Subcutaneous abdominal adipose tissue (tissue), 5 donors: ENCODE measurements around the gene WFDC2.

Source experiments
- H3K27ac ChIP-seq: one replicate; pipeline ENCODE4 v1.7.0; 2013; ENCODE audit warnings: low read depth, mild to moderate bottlenecking, inconsistent platforms, low read length, moderate library complexity
- H3K27me3 ChIP-seq, 5 donors: one replicate each; pipeline ENCODE4 v1.7.0; 2013; ENCODE audit warnings: low read length in 5 of 5, inconsistent platforms in 1 of 5; ENCODE audit not compliant: control insufficient read depth in 5 of 5, insufficient read depth in 4 of 5
- H3K36me3 ChIP-seq, 5 donors: one replicate each; pipeline ENCODE4 v1.7.0; 2013; ENCODE audit warnings: low read length in 5 of 5; ENCODE audit not compliant: control insufficient read depth in 5 of 5, insufficient read depth in 5 of 5
- H3K4me1 ChIP-seq, 5 donors: one replicate each; pipeline ENCODE4 v1.7.0; 2013; ENCODE audit warnings: low read length in 5 of 5, mild to moderate bottlenecking in 3 of 5, moderate library complexity in 1 of 5; ENCODE audit not compliant: control insufficient read depth in 5 of 5, insufficient read depth in 5 of 5
- H3K4me3 ChIP-seq, 5 donors: one replicate each; pipeline ENCODE4 v1.7.0; 2013; ENCODE audit warnings: low read length in 5 of 5, low read depth in 1 of 5
- H3K9ac ChIP-seq, 5 donors: one replicate each; pipeline ENCODE4 v1.7.0; 2013; ENCODE audit warnings: low read length in 5 of 5, mild to moderate bottlenecking in 4 of 5, moderate library complexity in 3 of 5
- H3K9me3 ChIP-seq, 5 donors: one replicate each; pipeline ENCODE4 v1.7.0; 2013; ENCODE audit warnings: low read length in 5 of 5; ENCODE audit not compliant: control insufficient read depth in 5 of 5
- donor health status: healthy.
- donor health status: healthy.
- donor health status: healthy.
- donor health status: healthy.
- donor health status: healthy.

WFDC2 gene

GRCh38 chr20:45508068-45508886 is 38.7 kb downstream of the WFDC2 start:
- H3K4me3 ChIP-seq = no peak overlapping the region
- no peak overlapping the region for H3K27ac ChIP-seq
- H3K9me3 ChIP-seq = no peaks in the 10 kb centered on the region
- H3K4me1 ChIP-seq = no peaks in the 10 kb centered on the region
- peaks cover 0 to 8% (median 4%) of the 10 kb centered on the region in 5 donors for H3K27me3 ChIP-seq
- H3K9ac ChIP-seq = no peak overlapping the region
- H3K36me3 ChIP-seq = no peaks in the 10 kb centered on the region

GRCh38 chr20:45509091-45509490 is 39.5 kb downstream of the WFDC2 start:
- no peak overlapping the region for H3K27ac ChIP-seq
- H3K9me3 ChIP-seq = no peaks in the 10 kb centered on the region
- H3K4me3 ChIP-seq = no peak overlapping the region
- H3K36me3 ChIP-seq = no peaks in the 10 kb centered on the region
- no peaks in the 10 kb centered on the region for H3K4me1 ChIP-seq
- H3K9ac ChIP-seq = no peak overlapping the region
- peaks cover 0 to 10% (median 6%) of the 10 kb centered on the region in 5 donors for H3K27me3 ChIP-seq

- peaks cover 0 to 7% (median 3%) of the 10 kb centered on the region in 5 donors for H3K27me3 ChIP-seq
- no peak overlapping the region for H3K4me3 ChIP-seq
- no peaks in the 10 kb centered on the region for H3K9me3 ChIP-seq
- no peak overlapping the region for H3K9ac ChIP-seq
- H3K36me3 ChIP-seq = no peaks in the 10 kb centered on the region
- no peak overlapping the region for H3K27ac ChIP-seq
- no peaks in the 10 kb centered on the region for H3K4me1 ChIP-seq
These were observed 40.8 kb downstream of the WFDC2 start for GRCh38 chr20:45510242-45510862.

GRCh38 chr20:45515147-45515913 is 45.8 kb downstream of the WFDC2 start, which contains the start of gene SPINT3:
SPINT3 (minus strand) TSS chr20:45515622; CDS start chr20:45515608, 14 bp downstream.
- no peaks in the 10 kb centered on the region for H3K36me3 ChIP-seq
- H3K27ac ChIP-seq = no peak within 1 kb of the TSS
- H3K9me3 ChIP-seq = no peaks in the 10 kb centered on the region
- no peaks in the 10 kb centered on the region for H3K4me1 ChIP-seq
- H3K27me3 ChIP-seq = peaks cover 0 to 6% (median 0%) of the 10 kb centered on the region in 5 donors
- H3K4me3 ChIP-seq = no peak within 1 kb of the TSS
- no peak within 1 kb of the TSS for H3K9ac ChIP-seq

GRCh38 chr20:45518282-45518681 is 48.7 kb downstream of the WFDC2 start:
- no peak overlapping the region for H3K4me3 ChIP-seq
- H3K9ac ChIP-seq = no peak overlapping the region
- H3K27me3 ChIP-seq = peaks cover 0 to 6% (median 3%) of the 10 kb centered on the region in 5 donors
- no peak overlapping the region for H3K27ac ChIP-seq
- H3K36me3 ChIP-seq = no peaks in the 10 kb centered on the region
- H3K4me1 ChIP-seq = no peaks in the 10 kb centered on the region
- H3K9me3 ChIP-seq = no peaks in the 10 kb centered on the region

- Histone ChIP-seq H3K27me3 (peaks cover 4 to 19% (median 12%) of the 10 kb centered on the region in 5 donors), H3K9me3 (no peaks in the 10 kb centered on the region), H3K4me3 (no peak overlapping the region), H3K4me1 (no peaks in the 10 kb centered on the region), H3K27ac (no peak overlapping the region), H3K36me3 (no peaks in the 10 kb centered on the region), H3K9ac (no peak overlapping the region)
These were observed 54.3 kb downstream of the WFDC2 start for GRCh38 chr20:45523821-45524220.

- Histone ChIP-seq H3K36me3 (no peaks in the 10 kb centered on the region), H3K9me3 (no peaks in the 10 kb centered on the region), H3K27me3 (peaks cover 4 to 19% (median 12%) of the 10 kb centered on the region in 5 donors), H3K9ac (no peak overlapping the region), H3K4me3 (no peak overlapping the region), H3K4me1 (no peaks in the 10 kb centered on the region), H3K27ac (no peak overlapping the region)
These were observed 57.7 kb downstream of the WFDC2 start for GRCh38 chr20:45527294-45527693.
